Liver (tissue), 9 donors: Measurements from ENCODE around the gene HSP90AB1. TPM values are rescaled to one million over a fixed set of nuclear protein-coding genes. Genes with fewer than 3 reads are reported as not detected.

Experiments used
- DNase-seq: peaks from one replicate; pipeline ENCODE4 v3.0.0-alpha.2; 2017; ENCODE audit warnings: low spot score
- H3K27ac ChIP-seq, 2 donors: one replicate each; pipeline ENCODE4 v1.7.0; 2013; ENCODE audit warnings: inconsistent platforms in 2 of 2, low read length in 2 of 2, control low read depth in 1 of 2, low read depth in 1 of 2, mild to moderate bottlenecking in 1 of 2
- H3K27me3 ChIP-seq, 4 donors: one replicate each; pipeline versions ENCODE4 v1.6.1 to v1.7.0; 2013; ENCODE audit warnings: low read length in 3 of 4, inconsistent platforms in 1 of 4, mild to moderate bottlenecking in 1 of 4, moderate library complexity in 1 of 4; ENCODE audit not compliant: control insufficient read depth in 4 of 4, insufficient read depth in 4 of 4
- H3K36me3 ChIP-seq, 4 donors: one replicate each; pipeline versions ENCODE4 v1.6.1 to v1.7.0; 2013; ENCODE audit warnings: low read length in 3 of 4, mild to moderate bottlenecking in 3 of 4, low read depth in 1 of 4, moderate library complexity in 1 of 4; ENCODE audit not compliant: control insufficient read depth in 4 of 4, insufficient read depth in 3 of 4
- H3K4me1 ChIP-seq, 4 donors: one replicate each; pipeline versions ENCODE4 v1.6.1 to v1.7.0; 2013; ENCODE audit warnings: low read length in 3 of 4, mild to moderate bottlenecking in 3 of 4, moderate library complexity in 1 of 4; ENCODE audit not compliant: control insufficient read depth in 4 of 4, insufficient read depth in 4 of 4
- H3K4me3 ChIP-seq, 3 donors: one replicate each; pipeline versions ENCODE4 v1.6.1 to v1.7.0; 2013; ENCODE audit warnings: low read length in 3 of 3, control low read depth in 1 of 3, low read depth in 1 of 3, mild to moderate bottlenecking in 1 of 3
- H3K9ac ChIP-seq, 2 donors: one replicate each; pipeline ENCODE4 v1.7.0; 2013; ENCODE audit warnings: low read length in 2 of 2, mild to moderate bottlenecking in 2 of 2, moderate library complexity in 2 of 2, control low read depth in 1 of 2, low read depth in 1 of 2
- H3K9me3 ChIP-seq, 4 donors: one replicate each; pipeline versions ENCODE4 v1.6.1 to v1.7.0; 2013; ENCODE audit warnings: low read length in 3 of 4; ENCODE audit not compliant: control insufficient read depth in 4 of 4
- EGR1 ChIP-seq, 2 donors: IDR thresholded peaks; 2 replicates each; pipeline ENCODE4 v1.6.1; 2016 to 2018; ENCODE audit warnings: antibody characterized with exemption in 2 of 2, low read depth in 2 of 2
- FOXA1 ChIP-seq: IDR thresholded peaks from 2 replicates; pipeline ENCODE4 v1.6.1; 2016; ENCODE audit warnings: antibody characterized with exemption
- FOXA2 ChIP-seq: IDR thresholded peaks from 2 replicates; pipeline ENCODE4 v1.6.1; 2016; ENCODE audit warnings: antibody characterized with exemption
- GABPA ChIP-seq, 2 donors: IDR thresholded peaks in 1 of 2; conservative IDR thresholded peaks in 1 of 2; 2 replicates each; pipeline ENCODE4 v1.6.1; 2016; ENCODE audit warnings: antibody characterized with exemption in 2 of 2, mild to moderate bottlenecking in 1 of 2, moderate library complexity in 1 of 2
- HNF4A ChIP-seq, 2 donors: conservative IDR thresholded peaks; 2 replicates each; pipeline ENCODE4 v1.6.1; 2016; ENCODE audit warnings: antibody characterized with exemption in 2 of 2, mild to moderate bottlenecking in 2 of 2
- JUND ChIP-seq, 2 donors: IDR thresholded peaks; 2 replicates each; pipeline ENCODE4 v1.6.1; 2016; ENCODE audit warnings: antibody characterized with exemption in 2 of 2
- NR2F2 ChIP-seq: IDR thresholded peaks from 2 replicates; pipeline ENCODE4 v1.6.1; 2016; ENCODE audit warnings: antibody characterized with exemption
- RAD21 ChIP-seq, 2 donors: IDR thresholded peaks; 2 replicates each; pipeline ENCODE4 v1.6.1; 2016; ENCODE audit warnings: antibody characterized with exemption in 2 of 2, mild to moderate bottlenecking in 2 of 2
- RXRA ChIP-seq, 2 donors: IDR thresholded peaks; 2 replicates each; pipeline ENCODE4 v1.6.1; 2017 to 2018; ENCODE audit warnings: antibody characterized with exemption in 2 of 2, mild to moderate bottlenecking in 1 of 2
- SP1 ChIP-seq: IDR thresholded peaks from 2 replicates; pipeline ENCODE4 v1.6.1; 2018; ENCODE audit warnings: antibody characterized with exemption, mild to moderate bottlenecking
- YY1 ChIP-seq: IDR thresholded peaks from 2 replicates; pipeline ENCODE4 v1.6.1; 2016; ENCODE audit warnings: antibody characterized with exemption, mild to moderate bottlenecking
- WGBS: extraction: QIAGEN DNeasy Blood & Tissue Kit; methylation state at CpG from one replicate; pipeline ENCODE4 v1.1.7; 2013; 5-methylcytosine and 5-hydroxymethylcytosine counted together
- polyA plus RNA-seq, 2 donors: library from polyadenylated mRNA; stranded (reverse) in 1 of 2; unstranded in 1 of 2; fragments of 200-250 nt in 1 of 2; fragments of >200 nt in 1 of 2; fragmentation: Nextera tagmentation in 1 of 2; extraction: Ambion mirVana in 1 of 2; gene quantifications; one replicate each; pipeline versions ENCODE4 v1.2.1 to v1.2.3, GENCODE V29; 2013 to 2015
- total RNA-seq, 2 donors: library from RNA; depleted of rRNA; stranded (reverse); fragments of >200 nt; gene quantifications; one replicate each; pipeline ENCODE4 v1.2.3, GENCODE V29; 2014
- TF ChIP-seq, protein P1 (sequence below): IDR thresholded peaks from 2 replicates; pipeline ENCODE4 v1.6.1; 2016; ENCODE audit warnings: antibody characterized with exemption
- TF ChIP-seq, protein P2 (sequence below): IDR thresholded peaks from 2 replicates; pipeline ENCODE4 v1.6.1; 2016; ENCODE audit warnings: antibody characterized with exemption, mild to moderate bottlenecking
- TF ChIP-seq, protein P3 (sequence below): fragments of 150-350 bp; IDR thresholded peaks from 2 replicates; pipeline ENCODE4 v1.5.1; 2017; ENCODE audit warnings: improper control_type of control experiment, low read depth, low read length; ENCODE audit not compliant: missing input control
- donor health status: healthy.
- donor health status: healthy.
- donor health status: healthy.
- donor health status: healthy.
- donor health status: healthy.

Gene HSP90AB1
- total and polyA plus RNA-seq, 4 donors: 129 to 281 (median 203) TPM

DNA sequence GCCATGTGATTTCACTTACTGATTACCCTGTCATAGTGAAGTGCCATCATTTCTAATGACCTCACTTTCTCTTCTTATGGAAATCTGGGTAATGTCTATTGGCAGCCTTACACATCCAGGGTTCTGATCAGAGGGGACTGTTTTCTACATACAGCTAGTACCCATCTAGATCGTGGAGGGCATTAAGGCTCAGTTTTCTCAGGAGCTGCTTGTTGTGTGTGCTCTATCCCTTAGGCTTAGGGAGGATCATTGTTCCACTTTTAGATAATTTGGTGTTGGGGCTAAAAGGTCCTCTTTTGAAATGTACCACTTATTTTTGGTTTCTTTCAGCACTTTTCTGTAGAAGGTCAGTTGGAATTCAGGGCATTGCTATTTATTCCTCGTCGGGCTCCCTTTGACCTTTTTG, 3.8 kb downstream of the HSP90AB1 start (continued):
- TF ChIP-seq HNF4A (conservative IDR thresholded peaks at IDR 0.05): no peak
- no peak for TF ChIP-seq JUND (IDR thresholded peaks at IDR 0.05)
- no peak for TF ChIP-seq FOXA2

DNA sequence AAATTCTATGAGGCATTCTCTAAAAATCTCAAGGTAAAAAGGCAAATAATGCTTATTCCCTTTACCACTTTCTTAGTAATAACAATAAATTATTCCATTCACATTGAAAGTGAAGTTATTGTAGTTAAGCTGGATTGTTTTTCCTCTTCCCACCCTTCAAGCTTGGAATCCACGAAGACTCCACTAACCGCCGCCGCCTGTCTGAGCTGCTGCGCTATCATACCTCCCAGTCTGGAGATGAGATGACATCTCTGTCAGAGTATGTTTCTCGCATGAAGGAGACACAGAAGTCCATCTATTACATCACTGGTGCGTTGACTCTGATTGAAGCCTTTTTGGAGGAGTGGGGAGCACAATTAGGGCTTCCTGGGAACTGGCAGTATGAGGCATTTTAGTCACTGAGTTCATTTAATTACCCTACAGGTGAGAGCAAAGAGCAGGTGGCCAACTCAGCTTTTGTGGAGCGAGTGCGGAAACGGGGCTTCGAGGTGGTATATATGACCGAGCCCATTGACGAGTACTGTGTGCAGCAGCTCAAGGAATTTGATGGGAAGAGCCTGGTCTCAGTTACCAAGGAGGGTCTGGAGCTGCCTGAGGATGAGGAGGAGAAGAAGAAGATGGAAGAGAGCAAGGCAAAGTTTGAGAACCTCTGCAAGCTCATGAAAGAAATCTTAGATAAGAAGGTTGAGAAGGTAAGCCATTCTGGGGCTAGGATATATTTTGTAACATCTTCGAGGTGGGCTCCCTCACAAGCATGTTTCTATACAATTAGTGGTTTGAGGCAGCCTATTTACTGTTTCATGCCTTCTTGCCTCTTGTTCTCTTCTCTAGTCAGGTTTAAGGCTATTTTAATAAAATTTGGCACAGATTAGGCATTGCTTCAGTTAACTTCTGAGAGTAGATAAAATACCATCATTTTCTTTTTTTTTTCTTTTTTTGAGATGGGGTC, 4.9 kb downstream of the HSP90AB1 start:
- no peaks in the 10 kb centered on the region for H3K27me3 ChIP-seq
- 94% methylated on average over 14 of the region's 14 CpGs for WGBS
- H3K4me3 ChIP-seq: no peak overlapping the region
- no peak overlapping the region for H3K27ac ChIP-seq
- H3K4me1 ChIP-seq: peaks cover 2 to 37% (median 24%) of the 10 kb centered on the region in 4 donors
- TF ChIP-seq NR2F2 (no peak), EGR1 (IDR thresholded peaks at IDR 0.05; ENCODE audit: low read depth in 2 of 2) (no peak), YY1 (no peak), JUND (IDR thresholded peaks at IDR 0.05) (no peak), HNF4A (conservative IDR thresholded peaks at IDR 0.05) (no peak), SP1 (no peak), GABPA (IDR thresholded peaks at IDR 0.05 in 1 of 2, conservative IDR thresholded peaks at IDR 0.05 in 1 of 2) (no peak), RXRA (IDR thresholded peaks at IDR 0.05) (no peak), RAD21 (IDR thresholded peaks at IDR 0.05) (no peak), FOXA1 (no peak)
- TF ChIP-seq, protein P1, sequence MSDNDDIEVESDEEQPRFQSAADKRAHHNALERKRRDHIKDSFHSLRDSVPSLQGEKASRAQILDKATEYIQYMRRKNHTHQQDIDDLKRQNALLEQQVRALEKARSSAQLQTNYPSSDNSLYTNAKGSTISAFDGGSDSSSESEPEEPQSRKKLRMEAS: no peak
- TF ChIP-seq, protein P2, sequence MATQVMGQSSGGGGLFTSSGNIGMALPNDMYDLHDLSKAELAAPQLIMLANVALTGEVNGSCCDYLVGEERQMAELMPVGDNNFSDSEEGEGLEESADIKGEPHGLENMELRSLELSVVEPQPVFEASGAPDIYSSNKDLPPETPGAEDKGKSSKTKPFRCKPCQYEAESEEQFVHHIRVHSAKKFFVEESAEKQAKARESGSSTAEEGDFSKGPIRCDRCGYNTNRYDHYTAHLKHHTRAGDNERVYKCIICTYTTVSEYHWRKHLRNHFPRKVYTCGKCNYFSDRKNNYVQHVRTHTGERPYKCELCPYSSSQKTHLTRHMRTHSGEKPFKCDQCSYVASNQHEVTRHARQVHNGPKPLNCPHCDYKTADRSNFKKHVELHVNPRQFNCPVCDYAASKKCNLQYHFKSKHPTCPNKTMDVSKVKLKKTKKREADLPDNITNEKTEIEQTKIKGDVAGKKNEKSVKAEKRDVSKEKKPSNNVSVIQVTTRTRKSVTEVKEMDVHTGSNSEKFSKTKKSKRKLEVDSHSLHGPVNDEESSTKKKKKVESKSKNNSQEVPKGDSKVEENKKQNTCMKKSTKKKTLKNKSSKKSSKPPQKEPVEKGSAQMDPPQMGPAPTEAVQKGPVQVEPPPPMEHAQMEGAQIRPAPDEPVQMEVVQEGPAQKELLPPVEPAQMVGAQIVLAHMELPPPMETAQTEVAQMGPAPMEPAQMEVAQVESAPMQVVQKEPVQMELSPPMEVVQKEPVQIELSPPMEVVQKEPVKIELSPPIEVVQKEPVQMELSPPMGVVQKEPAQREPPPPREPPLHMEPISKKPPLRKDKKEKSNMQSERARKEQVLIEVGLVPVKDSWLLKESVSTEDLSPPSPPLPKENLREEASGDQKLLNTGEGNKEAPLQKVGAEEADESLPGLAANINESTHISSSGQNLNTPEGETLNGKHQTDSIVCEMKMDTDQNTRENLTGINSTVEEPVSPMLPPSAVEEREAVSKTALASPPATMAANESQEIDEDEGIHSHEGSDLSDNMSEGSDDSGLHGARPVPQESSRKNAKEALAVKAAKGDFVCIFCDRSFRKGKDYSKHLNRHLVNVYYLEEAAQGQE: no peak
- TF ChIP-seq, protein P3, sequence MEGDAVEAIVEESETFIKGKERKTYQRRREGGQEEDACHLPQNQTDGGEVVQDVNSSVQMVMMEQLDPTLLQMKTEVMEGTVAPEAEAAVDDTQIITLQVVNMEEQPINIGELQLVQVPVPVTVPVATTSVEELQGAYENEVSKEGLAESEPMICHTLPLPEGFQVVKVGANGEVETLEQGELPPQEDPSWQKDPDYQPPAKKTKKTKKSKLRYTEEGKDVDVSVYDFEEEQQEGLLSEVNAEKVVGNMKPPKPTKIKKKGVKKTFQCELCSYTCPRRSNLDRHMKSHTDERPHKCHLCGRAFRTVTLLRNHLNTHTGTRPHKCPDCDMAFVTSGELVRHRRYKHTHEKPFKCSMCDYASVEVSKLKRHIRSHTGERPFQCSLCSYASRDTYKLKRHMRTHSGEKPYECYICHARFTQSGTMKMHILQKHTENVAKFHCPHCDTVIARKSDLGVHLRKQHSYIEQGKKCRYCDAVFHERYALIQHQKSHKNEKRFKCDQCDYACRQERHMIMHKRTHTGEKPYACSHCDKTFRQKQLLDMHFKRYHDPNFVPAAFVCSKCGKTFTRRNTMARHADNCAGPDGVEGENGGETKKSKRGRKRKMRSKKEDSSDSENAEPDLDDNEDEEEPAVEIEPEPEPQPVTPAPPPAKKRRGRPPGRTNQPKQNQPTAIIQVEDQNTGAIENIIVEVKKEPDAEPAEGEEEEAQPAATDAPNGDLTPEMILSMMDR: no peak
- DNase-seq: no peak
- H3K36me3 ChIP-seq: peaks cover 10 to 64% (median 52%) of the 10 kb centered on the region in 4 donors
- H3K9me3 ChIP-seq: no peaks in the 10 kb centered on the region
- no peak overlapping the region for H3K9ac ChIP-seq
